Brain pericyte (primary cell): Measurements from ENCODE around the gene BTG2.
A peak's percentile ranks its signal among the peaks of the same experiment; 100 is the strongest.
"Not testable (repeated sequence)": the region's sequence is repeated elsewhere in the genome, so short reads cannot be mapped to it uniquely, and the experiment has no call there.

Experiments used
- DNase-seq: peaks from one replicate; pipeline ENCODE4 v3.0.0-alpha.2; 2012; ENCODE audit warnings: low read depth, low spot score

BTG2 gene

DNA sequence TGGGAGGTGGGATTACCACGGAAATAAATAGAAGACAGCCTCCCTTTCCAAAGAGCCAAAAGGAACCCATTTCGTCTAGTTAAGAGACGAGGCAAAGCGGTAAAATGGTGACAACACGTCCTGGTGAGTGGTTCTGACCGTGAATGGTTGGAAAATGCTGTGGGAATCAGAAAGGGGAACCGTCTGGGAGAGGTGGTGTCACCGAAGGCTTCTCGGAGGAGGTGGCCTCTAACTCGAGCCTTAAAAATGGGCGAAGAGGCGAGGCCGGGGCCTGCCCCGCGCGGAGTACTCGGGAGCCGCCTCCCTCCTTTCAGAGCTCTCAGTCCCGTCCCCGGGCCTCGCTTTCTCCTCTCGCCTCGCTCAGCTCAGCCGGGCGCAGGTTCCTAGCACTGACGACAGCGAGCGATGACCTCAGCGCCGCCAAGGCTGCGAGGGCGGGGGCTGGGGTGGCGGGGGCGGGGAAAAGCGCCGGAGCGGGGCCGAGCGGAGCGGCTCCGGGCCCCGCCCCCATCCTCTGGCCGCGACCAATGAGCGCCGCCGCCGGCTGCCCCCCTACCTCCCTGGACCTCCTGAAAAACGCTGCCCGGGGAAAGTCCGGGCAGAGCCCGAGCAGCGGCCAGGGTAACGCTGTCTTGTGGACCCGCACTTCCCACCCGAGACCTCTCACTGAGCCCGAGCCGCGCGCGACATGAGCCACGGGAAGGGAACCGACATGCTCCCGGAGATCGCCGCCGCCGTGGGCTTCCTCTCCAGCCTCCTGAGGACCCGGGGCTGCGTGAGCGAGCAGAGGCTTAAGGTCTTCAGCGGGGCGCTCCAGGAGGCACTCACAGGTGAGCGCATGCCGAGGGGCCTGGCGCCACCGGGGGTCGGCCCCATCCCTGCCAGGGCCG, at the start of gene BTG2:
Gene BTG2 (plus strand): TSS at position 601 of the 890 bp plus-strand sequence. CDS start 88 bp downstream, at position 689.
- DNase-seq = no peak

DNA sequence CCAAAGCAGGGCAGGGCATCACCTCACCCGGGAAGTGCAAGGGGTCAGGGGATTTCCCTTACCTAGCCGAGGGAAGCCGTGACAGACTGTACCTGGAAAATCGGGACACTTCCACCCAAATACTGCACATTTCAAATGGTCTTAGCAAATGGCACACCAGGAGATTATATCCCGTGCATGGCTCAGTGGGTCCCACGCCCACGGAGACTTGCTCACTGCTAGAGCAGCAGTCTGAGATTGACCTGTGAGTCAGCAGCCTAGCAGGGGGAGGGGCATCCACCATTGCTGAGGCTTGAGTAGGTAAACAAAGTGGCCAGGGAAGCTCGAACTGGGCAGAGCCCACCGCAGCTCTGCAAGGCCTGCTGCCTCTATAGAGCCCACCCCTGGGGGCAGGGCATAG, 48.7 kb upstream of the BTG2 start:
- not testable (repeated sequence) for DNase-seq

GRCh38 chr1:203263496-203263895, 41.8 kb upstream of the BTG2 start:
- DNase-seq = no peak

GRCh38 chr1:203264052-203264501, 41.2 kb upstream of the BTG2 start:
- DNase-seq = no peak

DNA sequence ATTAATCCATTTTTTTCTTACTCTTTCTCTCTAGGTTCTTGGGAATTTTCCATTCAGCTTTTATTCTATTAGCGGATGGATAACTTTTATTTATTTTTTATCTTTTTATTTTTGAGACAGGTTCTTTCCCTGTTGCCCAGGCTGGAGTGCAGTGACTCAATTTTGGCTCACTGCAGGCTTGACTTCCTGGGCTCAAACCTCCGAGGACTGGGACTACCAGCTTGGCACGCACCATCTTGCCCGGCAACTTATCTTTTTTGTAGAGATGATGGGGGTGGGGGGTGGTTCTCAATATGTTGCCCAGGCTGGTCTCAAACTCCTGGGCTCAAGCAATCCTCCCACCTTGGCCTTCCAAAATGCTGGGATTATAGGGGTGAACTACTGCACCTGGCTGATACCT, 39.8 kb upstream of the BTG2 start:
- no peak for DNase-seq

DNA sequence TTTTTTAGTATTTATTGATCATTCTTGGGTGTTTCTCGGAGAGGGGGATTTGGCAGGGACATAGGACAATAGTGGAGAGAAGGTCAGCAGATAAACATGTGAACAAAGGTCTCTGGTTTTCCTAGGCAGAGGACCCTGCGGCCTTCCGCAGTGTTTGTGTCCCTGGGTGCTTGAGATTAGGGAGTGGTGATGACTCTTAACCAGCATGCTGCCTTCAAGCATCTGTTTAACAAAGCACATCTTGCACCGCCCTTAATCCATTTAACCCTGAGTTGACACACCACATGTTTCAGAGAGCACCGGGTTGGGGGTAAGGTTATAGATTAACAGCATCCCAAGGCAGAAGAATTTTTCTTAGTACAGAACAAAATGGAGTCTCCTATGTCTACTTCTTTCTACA, 39.2 kb upstream of the BTG2 start:
- not testable (repeated sequence) for DNase-seq

DNA sequence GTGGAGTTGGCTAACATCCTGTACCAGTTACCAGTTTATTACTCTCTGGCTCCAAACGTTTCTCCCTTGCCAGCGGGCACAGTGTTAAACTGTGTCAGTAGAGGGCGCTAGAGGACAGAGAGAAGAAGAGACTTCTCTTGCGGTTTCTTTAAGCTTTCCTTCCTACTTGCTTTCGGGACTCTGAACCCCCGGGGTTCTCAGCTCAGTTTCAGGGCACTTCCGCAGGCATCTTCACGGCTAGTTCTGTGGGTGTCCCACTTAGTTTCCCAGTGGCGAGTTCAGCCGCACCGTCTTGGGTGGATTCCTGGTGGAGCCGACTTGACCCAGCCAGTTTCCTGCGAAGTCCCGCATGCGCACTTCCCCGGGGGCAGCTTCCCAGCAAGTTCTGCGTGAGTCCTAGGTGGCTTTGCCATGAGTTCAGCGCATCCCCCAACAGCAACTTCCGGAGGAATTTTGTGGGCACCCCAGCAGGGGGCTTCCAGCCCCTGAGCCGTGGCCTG, 37.9 kb upstream of the BTG2 start:
- peak; percentile 67 for DNase-seq

- DNase-seq = no peak
These were observed 37.4 kb upstream of the BTG2 start for GRCh38 chr1:203267912-203268311.

- no peak for DNase-seq
These were observed 36.2 kb upstream of the BTG2 start for GRCh38 chr1:203268901-203269653.

GRCh38 chr1:203269654-203270020, 35.7 kb upstream of the BTG2 start:
- DNase-seq = no peak

GRCh38 chr1:203270448-203270847, 34.9 kb upstream of the BTG2 start:
- DNase-seq = no peak

GRCh38 chr1:203271018-203271743, 34.1 kb upstream of the BTG2 start:
- DNase-seq = no peak

GRCh38 chr1:203271962-203272632, 33.2 kb upstream of the BTG2 start:
- DNase-seq = no peak

- DNase-seq = no peak
These were observed 32.6 kb upstream of the BTG2 start for GRCh38 chr1:203272633-203273205.

- no peak for DNase-seq
These were observed 32.0 kb upstream of the BTG2 start for GRCh38 chr1:203273206-203273868.

GRCh38 chr1:203273869-203274602, 31.3 kb upstream of the BTG2 start:
- DNase-seq = no peak

DNA sequence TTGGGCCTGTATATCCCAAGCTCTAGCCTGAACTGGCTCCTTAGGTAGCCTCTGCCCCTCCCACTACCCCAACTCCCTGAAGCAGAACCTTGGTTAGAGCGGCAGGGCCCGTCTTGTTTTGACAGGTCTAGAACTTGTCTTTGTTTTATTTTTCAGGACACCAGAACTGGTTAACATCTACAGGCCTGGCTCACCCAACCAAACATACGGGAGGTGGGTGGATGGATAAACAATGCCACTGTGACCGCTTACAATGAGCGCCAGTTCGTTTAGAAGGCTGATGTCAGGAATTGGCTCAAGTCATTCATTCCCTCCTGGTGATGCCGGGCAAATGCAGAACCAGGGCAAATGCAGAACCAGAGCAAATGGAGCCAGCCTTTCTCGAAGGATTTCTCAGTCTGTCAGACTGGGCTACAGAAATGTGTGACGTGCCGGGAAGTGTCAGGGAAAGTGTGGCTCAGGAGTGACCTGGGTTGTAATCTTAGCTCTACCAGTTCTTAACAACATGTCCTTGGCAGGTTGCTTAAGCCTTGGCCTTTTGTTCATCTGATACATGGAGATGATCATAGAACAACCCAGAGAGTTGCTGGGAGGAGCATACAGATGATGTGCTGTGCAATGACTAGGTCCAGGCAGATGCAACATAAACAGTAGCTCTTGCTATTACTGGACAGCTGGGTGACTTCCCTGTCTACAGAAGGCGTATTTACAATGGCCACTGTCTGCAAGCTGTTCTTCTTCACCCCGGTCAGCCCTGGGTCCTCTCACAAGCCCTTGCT, 30.5 kb upstream of the BTG2 start:
- no peak for DNase-seq

DNA sequence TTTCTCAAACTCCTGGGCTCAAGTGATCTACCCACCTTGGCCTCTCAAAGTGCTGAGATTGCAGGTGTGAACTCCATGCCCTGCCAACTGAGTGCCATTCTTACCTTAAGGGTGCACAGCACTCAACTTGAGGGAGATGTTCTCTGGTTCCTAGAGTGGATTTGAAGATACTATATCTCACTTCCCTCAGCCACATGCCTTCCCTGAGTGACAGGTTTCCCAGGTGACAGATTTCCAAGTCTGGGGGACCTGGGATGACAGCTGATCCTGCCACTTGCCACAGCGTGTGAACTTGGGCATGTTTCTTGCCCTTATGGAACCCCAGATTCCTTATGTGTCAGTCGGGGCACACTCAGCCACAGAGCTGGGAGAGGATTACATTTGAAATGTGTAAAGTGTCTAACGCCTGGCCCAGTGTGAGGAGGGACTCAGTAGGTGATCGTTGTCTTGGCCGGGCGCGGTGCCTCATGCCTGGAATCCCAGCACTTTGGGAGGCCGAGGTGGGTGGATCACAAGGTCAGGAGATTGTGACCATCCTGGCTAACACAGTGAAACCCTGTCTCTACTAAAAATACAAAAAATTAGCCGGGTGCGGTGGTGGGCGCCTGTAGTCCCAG, 29.6 kb upstream of the BTG2 start:
- no peak for DNase-seq
